SIG-M5 (cell line): Measurements from ENCODE around the gene EEFSEC.

Experiments
- DNase-seq: peaks from one replicate; lab custom pipeline; 2025; lab: John Stamatoyannopoulos, UW

Gene EEFSEC

DNA sequence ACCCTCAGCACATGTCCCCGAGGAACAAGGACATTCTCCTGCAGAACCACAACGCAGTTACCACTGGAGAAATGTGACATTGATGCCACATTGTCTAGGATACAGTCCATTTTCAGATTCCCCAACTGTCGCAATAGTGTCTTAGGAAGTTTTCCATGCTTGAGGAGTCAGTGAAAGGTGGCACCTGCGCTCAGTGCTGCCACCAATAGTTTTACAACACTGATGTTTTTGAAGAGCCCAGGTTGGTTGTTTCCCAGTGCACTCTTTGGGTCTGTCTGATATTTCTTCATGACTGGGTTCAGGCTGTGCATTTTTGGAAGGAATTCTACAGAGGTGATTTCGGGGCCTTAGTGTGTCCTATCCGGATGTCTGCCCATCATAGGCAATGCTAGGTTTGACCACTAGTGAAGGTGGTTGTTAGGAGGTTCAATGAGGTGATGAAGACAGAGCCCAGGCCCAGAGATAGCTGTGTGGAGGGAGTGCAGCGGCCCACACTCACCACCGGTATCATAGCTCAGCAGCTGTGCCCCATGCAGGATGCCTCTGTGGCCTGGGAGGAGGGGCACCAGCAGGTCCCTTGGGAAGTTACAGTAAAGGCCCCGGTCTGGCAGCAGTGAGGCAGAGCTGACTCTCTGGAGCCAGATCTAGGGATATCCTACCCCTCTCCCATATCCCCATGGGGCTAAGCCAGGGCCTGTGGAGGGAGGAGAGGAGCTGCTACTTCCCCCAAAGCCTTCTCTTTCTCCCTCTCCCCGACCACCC is 216.8 kb downstream of the EEFSEC start:
- no peak for DNase-seq

DNA sequence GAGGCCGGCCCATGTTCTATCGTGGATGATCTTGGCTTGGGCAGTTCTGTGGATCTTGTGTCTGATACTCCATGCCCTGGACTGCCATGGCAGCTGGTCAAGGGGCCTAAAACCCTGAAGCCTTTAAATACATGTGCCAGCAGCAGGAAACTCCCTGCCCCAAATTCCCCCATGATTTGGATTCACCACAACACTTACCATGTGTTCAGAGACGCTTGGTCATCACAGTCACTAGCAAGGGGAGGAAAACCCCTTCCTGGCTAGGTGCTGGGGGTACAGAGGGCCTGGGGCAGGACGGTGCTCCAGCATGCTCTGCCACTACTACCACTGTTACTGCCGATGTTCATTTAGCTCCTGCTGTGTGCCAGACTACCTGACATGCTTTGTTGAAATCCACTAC is 219.0 kb downstream of the EEFSEC start:
- no peak for DNase-seq

DNA sequence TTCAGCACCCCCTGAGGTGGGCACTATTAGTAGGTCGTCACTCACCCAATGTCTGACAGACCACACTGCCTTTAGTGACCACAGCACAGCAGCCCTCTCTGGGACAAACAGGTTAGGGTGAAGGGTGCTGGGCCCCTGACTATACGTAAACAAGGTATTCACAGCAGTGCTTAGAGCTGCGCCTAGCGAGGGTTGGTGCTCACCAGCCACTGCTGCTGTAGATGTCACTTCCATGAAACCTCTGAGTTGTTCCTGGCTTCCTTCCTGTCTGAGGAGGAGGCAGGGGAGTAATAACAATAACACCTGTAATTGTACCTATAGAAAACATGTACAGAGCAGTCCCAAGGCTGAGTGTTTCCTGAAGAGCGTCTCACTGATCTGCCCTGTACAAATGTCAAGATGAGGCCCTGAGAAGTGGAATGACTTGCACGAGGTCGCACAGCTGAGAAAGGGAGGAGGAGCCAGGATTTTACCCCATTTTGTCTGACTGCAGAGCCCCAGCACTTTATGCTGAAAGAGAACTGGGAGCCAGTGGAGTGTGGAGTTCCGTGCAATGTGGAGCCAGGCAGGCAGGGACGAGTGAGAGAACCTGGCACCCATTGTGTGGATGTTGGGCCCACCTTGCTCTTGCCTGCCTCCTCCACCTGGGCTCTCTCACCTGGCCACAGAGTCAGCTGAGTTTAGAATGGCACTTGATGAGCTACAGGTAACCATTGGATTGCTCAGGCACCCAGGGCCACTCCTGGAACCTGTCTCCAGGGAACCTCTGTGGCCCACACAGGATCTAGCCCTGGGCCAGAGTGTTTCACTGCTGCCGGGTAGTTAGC is 219.6 kb downstream of the EEFSEC start:
- DNase-seq: no peak

DNA sequence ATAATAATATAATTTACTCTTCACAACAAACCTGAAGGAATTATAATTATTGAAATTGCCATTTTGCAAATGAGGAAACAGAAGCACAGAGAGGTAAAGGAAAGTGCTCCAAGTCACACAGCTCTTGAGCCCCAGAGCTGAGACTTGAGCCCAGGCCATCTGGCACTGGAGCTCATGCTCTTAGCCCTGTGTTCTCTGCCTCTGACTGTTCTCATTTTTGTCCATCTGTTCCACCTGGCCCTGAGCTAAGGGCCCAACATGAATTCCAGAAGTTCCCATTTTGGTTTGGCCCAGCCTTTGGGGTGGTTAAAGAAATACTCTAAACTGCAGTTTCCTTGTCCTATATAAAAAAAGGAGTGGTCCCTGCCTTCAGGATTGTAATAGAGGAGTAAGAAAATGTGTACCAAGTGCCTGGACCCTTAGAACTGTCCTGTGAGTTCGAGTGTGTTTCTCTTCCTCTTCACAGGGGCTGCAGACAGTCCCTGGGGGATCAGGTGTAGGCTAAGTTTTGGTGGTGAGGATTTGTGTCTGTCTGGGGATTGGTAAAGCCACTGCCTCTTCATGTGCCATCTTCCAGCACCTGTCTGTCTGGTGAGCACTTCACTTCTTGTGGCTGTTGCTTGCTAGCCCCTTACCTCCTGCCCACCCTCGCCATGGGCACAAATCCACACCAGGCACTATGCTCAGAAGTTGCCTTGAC is 221.6 kb downstream of the EEFSEC start:
- DNase-seq: no peak

DNA sequence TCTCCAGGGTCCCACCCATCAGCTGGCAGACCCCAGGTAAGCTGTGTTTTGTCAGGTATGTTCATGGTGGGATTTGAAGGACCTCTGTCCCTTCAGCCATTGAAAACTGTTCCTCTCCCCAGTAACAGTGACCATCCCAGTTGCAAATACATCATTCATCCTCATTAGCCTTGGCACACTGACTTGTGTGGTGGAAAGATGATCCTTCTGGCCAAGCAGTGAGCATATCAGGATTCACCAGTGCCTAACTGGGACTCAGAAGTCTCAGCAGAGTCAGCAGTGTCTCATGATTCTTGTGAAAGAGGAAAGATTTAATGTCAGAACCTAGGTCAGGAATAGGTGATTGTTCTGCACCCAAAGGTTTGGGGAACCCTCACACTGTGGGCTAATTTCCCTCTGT is 223.2 kb downstream of the EEFSEC start:
- DNase-seq: no peak

DNA sequence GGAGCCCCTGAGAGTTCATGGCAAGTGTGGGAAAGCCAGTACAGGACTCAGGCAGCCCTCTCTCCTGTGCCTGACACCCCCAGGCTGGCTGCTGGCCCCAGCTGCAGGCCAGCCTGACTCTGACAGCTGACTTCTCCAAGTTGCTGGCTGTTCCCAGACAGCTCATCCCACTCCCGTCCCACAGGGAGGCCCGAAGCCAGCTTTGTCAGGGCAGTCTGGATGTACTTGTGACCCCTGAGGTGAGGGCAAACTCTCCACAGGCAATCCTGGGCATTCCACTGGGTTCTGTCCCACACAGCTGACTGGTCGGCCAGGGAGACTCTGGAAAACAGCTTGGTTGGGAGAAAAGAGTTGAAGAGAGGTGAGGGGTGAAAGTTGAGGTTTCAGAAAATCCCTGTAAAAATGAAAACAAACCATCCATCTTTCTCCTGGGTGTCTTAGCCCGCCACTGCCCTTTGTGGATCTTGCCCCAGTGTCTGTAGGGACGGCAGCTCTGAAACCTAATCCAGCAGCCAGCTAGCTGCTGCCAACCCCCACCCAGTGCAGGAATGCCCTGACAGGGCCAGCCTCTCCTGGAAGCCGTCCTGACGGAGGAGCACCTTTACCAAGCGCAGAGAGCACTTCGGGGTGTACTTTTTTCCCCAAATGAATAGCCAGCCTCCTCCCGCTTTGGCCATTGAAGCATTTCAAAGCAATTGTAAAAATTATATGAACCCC is 225.5 kb downstream of the EEFSEC start:
- no peak for DNase-seq

DNA sequence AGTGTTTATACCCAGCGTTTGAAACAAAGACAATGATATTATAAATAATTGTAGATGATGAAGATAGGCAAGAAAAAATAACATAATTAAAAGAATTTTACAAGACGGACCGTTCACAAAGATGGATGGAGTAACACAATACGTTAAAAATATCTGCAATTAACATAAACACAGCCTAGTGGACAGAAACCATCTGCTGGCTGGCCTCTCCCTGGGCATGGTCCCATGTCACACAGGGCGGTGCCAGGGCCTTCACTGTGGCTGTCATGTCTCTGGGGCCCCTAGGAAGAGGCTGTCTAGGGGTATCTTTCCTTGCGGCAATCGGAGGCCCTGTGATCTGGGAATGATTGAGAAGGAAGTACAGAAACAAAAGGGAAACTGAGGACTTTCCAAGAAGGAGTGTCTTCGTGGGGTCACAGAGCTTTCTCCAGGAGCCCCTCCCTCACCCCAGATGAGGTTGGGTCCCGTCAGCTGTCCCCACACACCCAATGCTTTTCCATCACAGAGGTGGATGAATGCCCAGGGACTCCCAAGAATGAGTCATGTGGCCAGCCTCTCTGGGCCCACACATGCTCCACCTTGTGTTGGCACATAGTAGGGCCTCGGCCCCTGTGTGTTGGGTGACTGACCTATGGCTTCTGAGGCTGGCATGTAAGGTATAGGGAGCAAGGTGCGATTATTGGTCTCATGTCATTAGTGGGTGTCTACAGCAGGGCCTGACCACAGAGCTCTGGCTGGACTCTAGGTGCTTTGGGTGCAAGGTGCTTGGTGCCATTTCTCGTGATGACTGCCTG is 226.3 kb downstream of the EEFSEC start:
- no peak for DNase-seq

DNA sequence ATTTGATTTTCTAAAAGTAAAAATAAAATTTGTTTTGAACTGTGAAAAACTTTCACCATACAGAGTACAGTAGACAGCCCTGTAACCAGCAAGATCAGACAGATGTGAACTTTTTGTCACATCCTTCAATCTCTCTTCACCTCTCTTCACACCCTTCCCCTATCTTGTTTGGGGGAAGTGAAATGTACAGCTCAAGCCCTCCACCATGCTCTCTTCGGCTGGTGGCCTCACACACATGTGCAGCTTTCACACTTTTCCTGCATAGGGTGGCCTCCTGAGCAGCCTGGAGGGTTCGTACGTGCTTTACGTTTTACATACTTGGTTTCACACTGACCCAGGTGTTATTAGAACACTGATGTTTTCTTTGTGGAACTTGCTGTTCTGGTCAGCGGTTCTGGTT is 227.0 kb downstream of the EEFSEC start:
- no peak for DNase-seq

DNA sequence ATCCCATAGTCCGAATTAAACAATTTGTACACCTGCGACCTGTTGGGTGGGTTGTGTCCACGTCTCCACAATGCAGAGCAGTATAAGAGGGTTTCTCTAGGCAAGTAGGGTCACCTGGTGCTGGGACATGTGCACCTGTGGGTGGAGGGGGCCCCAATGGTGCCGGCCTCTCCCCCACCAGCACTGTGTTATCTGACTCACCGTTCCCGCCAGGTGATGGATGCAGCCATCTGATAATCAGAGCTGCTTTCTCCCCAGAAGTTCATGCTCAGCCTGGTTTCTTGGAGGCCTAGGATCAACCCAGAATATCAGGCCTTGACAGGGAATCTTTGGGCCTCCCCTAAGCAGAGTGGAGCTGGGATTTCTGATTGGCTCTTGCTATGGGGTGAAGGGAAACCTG is 227.4 kb downstream of the EEFSEC start:
- no peak for DNase-seq

DNA sequence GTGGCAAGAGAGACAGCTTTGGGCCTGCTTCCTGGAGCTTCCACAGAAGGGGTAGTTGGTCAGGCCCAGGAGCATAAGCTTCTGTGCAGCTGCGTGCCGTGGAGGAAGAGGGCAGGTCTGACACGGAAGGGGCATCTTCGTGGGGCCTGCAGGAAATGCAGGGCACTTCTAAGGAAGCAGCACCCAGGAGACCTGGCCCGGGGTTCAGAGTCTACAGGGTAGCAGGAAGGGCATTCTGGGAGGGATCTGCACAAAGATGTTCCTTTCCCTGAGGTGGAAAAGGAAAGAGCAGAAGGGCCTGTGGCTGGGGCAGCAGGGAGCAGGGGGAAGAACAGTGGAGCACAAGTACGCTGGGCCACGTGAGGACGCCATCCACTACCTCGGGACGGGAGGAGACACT is 228.3 kb downstream of the EEFSEC start:
- no peak for DNase-seq

DNA sequence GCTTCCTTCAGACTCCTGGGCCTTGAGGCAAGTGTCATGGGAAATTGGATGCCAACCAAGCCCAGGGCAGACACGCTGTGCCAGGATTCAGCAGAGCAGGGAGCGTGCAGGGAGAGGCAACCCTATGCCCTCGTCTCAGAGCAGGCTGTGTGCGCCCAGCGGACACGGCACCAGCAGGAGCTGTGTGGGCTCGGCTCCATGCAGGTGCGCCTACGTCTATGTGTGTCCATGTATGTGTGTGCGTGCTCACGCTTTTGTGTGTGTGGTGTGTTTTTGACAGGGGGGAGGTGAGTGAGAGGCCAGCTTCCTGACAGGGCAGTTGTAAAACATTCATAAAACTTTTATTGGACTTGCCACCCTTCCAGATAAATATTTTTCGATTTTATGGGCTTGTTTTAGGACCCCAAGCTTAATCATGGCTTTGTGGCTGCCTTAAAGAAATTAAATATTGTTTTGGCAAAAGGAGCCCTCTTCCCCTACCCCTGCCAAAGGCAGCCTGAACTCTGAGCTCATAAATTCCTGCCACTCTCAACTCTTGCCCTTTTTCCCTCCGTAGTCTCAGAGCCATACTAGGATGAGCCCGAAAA is 229.0 kb downstream of the EEFSEC start:
- no peak for DNase-seq

DNA sequence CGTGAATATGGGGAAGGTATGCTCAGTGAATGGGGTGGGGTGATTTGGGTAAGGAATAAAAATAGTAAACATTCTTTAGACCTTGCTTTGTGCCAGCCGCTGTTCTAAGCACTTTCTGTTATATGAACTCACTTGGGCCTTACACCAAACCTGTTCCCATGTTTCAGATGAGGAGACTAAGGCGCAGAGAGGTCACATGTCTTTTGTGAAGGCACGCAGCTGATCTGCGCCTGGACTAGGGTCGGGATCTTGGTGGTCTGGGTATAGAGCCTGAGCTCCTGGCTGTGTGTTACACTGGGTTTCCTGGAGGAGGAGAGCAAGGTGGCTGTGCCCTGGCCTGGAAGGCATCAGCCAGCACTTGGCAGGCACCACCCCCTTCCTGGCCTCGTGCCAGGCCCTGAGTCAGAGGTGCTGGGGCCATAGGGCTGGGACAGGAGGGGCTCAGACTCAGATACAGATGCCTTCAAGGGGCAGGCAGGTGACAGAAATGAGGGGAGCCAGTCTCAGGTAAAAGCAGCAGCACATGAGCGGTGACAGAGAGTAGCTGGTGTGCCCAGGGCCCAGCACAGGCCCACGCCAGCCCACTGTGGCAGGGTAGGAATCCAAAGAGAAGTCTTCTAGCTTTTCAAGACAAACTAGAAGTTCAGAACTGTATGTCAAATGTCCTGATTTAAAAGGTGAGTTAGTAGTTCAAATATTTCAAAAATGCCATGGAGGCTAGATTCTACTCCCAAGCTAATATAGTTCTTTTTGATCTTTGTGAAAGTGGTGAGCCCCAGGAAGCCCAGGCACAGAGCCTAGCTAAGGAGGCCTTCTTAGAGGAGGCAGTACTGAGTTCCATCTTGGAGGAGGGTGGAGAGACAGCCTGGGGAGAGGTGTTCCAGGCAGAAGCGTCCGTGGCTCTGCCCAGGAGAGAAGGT is 230.3 kb downstream of the EEFSEC start:
- DNase-seq: no peak

DNA sequence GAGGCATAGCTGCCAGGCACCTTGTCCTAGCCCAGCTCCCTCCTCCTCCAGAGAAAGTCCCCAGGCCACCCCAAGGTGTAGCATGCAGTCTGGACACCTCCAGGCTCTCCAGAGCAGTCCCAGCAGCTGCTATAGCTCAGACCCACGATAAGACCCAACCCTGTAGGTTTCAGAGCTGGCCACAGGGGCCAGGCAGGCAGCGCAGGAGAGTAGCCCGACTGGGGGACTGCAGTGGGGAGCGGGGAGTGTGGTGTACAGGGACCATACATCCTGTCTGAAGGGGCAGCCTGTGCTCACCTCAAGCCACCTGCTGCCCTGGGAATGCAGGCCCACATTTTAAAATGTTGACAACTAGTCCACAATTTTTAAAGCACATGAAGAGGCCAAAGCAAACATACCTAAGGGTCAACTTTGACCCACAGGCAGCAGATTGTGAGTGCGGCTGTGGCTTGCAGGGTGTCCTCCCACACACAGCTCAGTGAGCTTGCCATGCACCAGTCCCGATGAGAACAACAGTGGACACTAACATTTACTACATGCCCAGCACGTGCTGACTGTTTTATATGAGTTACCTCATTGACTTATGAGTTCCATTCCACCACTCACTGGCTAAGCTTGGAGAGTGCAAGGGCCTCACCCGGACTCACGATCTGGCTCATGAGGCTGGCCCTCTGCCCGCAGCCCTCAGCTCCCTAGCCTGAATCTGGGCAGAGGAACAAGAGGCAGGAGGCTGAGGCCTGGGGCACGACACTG is 232.0 kb downstream of the EEFSEC start:
- DNase-seq: no peak

DNA sequence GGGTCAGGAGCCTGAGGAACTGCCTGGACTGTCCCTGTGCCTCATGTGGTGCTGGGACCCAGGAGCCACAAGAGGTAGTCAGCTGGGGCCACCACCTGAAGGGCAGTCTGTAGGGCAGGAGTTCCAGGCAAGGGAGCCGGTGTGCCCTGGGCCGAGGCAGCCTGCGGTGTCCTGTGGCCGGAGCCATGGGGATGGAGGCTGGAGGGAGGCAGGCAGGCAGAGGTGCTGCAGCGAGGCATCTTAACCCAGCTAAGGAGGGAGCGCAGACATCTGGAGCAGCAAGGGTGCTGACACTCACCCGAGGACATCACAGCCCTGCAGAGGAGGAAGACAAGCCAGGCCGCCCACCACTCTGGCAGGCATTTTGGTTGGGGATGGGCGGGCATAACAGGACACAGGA is 235.7 kb downstream of the EEFSEC start:
- DNase-seq: no peak

DNA sequence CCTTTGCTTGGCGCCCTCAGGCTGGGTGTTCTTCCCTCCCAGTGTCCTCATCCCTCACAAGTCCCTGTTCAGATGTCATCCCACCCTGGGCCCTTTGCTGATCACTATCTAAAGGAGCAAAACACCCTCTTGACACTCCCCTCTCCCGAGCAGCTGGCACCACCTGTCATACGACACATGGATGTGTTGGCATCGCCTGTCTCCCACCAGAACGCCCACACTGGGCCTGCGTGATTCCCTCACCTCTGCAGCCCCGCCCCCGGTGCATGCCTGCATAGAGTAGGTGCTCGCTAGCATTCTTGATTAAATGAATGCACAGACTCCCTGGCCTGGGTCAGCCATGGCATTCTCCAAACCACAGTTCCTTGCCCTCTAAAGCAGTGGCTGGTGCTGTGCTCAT is 237.6 kb downstream of the EEFSEC start:
- no peak for DNase-seq

DNA sequence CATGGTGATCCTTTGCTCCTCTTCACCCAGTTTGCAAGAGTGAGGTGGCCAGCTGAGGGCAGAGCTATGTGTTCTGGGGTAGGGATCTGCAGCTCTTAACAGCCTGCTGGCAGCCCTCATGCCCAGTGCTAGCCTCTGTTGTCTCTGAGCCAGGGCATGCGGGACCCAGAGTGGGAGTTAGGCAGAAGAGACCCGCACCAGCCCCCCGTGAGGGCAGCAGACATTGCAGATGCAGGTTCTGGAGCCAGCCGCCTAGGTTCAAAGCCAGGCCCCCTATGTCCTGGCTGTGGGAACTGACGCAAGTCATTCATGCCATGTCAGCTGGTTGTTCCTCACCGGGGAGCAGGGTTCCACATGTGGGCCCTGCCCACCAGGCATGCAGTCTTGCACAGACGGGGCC is 238.7 kb downstream of the EEFSEC start:
- DNase-seq: no peak

DNA sequence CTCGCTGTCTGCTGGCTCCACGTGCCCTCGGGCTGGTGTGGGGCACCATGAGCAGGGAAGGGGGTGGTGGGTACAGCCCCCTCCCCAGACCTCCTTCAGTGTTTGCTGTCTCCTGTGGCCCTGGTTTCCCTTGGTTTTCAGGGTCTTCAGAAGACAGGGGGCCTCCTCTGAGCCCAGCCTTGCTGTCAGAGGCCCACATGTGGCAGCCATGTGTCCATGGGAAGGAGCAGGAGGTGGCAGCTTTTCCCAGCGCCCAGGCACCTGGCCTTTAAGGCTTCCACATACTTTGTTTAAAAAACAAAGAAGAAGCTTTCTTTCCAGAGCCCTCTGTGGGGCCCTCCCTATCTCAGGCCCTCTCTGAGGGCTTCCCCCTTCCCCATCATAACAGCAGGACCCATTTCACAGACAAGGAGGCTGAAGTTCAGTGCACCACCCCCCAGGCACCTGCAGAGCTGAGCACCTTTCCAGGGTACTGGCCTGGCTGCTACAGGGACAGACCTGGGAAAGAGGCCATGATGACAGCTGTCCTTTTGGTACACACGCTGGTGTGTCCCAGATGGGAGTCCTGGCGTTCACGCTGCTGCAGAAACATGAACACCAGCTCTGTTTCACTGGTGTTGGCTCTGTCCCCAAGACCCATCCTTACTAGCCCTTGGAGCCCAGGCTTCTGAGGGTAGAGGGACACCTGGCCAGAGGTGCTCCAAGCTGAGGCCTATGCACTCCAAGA is 239.7 kb downstream of the EEFSEC start:
- DNase-seq: no peak

DNA sequence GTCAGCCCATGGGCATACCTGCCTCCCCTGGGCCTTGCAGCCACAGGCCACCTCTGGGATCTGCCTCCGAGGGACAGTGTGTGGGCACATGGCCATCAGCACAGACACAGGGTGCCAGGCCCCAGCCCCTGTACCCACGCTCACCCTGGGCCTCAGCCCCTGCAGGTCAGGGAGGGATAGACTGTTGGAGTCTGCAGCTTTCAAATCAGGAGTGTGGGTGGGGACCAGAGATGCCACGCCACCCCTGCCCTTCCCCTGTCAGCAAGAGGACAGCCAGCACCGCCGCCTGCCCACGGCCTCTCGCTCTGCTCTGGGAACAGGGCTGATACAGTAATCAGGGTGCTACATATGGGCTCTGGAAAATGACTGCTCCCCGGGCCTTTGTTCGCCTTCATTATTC is 240.8 kb downstream of the EEFSEC start:
- DNase-seq: no peak

DNA sequence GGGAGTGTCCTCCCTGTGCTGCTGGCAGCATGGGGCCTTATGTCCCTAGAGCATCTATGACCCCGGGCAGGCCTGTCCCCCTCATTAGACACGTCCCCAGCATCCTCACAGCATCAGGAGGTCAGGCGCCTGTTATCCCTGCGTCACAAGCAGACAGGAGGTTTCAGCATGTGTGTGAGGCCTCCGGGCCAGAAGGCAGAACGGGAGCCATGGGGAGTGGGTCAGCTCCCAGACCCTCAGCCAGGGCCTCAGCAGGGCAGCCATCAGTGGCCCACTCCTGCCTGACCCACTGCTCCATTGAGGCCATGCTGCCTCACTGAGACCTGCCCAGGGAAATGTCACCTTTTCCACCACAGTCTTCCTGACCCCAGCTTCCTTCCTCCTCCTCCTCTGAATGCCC is 241.8 kb downstream of the EEFSEC start:
- DNase-seq: no peak
